Measurements from ENCODE around the gene DKK1.

The DKK1 gene, protein sequence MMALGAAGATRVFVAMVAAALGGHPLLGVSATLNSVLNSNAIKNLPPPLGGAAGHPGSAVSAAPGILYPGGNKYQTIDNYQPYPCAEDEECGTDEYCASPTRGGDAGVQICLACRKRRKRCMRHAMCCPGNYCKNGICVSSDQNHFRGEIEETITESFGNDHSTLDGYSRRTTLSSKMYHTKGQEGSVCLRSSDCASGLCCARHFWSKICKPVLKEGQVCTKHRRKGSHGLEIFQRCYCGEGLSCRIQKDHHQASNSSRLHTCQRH

DNA sequence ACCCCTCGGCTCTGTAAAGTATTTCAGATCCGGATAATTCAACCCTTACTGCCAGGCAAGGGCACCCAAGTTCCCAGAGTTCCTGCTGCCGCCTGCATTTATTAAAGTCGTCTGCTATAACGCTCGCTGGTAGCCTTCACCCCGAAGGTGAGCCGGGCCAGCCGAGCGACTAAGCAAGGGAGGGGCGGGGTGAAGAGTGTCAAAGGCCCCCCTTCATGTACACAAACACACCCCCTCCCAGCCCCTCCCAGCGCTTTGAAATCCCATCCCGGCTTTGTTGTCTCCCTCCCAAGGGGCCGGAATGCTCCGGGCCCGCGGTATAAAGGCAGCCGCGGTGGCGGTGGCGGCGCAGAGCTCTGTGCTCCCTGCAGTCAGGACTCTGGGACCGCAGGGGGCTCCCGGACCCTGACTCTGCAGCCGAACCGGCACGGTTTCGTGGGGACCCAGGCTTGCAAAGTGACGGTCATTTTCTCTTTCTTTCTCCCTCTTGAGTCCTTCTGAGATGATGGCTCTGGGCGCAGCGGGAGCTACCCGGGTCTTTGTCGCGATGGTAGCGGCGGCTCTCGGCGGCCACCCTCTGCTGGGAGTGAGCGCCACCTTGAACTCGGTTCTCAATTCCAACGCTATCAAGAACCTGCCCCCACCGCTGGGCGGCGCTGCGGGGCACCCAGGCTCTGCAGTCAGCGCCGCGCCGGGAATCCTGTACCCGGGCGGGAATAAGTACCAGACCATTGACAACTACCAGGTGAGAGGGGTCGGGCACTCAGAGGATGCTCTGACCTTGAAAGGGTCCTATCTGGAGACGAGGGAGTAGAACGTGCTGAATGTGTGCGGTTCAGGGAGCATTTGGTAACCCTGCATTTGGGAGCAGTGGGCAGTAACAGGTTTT lies at the start of gene DKK1:
DKK1 (plus strand) TSS at position 349 of the 889 bp plus-strand sequence; CDS start at position 503, 154 bp downstream.
- DNase-seq: peak; percentile 17

DNA sequence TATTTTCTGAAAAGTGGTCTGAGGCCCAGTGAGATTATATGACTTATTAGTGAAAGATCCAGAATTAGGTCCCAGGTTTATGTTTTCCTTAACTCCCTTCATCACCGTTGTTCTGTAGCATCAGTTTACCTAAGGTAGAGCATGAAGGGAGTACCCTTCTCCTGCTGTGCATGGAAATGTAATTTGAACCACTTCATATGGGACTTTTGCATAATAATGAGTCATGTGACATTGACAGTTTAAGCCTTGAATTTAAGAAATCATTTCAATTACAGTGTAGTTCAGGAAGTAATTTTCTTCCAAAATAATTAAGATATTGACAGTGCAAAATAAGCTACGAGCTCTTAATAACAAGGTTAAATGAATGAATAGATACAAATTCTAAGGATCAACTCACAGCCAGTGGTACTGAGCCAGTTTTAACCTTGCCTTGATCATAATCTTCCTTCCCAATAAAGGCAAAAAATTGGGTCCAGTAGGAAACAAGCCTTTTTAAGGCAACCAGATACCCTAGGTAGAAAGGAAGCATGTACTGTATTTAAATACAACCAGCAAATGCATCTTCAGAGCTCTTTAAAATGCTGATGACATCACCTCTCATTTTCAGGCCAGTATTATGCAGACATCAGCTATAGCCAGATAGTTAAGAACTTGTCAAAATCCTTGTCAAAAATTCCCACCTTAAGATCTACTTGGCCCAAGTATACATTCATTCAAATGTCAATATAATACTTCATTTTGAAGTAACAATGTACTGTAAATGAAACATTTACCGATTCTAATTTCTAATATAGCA lies 48.8 kb upstream of the DKK1 start:
- no peak for DNase-seq

DNA sequence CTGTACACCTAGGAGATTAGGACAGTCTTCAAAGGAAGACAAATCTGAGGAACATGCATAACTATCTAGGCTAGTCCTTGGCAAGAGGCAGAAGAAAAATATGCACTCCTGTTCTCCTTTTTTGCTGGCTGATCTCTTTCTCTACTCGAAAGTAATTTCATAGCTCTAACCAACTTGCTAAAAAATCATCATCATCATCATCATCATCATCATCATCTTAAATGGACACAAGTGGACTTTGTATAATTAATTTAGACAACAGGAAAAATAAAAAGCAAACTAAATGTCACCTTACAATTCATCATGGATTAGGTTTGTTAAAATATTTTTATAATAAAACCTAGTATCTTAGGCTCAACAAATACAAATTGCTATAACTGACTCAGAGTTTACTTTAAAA lies 47.2 kb upstream of the DKK1 start:
- DNase-seq: no peak

DNA sequence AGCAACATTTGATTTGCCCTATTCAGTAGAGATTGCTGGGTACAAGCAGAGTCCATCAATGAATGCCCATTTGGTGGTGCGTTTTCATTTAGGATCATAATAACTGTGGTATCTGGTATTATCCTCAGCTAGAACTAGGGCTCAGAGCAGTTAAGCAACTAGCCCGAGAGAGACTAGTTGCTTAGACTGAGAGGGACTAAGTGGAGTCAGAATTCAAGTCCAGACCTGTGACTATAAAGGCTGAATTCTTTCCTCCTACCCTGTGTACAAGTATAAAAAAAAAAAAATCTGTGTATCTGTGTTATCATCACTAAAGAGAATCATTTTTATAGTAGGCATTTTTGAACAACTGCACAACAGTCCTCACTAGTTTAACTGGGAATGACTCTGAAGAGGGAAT lies 45.3 kb upstream of the DKK1 start:
- no peak for DNase-seq

DNA sequence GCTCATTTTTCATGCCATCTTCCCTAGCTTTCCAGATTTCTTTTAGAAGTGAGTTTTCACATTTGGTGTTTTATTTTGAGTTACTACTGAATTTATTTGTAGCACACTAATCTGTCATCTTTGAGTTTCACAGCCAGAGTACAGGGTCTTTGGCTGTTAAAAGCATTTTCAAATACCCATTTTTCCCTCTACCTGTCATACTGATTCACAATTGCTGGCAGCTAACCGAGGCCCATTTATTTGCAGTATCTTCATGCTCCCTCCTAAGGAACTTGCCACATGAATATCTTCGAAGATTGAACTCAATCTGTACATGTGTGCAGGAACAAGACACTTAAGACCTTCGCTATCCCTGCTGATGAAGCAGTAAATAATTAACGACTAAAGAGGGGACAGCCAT lies 44.8 kb upstream of the DKK1 start:
- DNase-seq: no peak

DNA sequence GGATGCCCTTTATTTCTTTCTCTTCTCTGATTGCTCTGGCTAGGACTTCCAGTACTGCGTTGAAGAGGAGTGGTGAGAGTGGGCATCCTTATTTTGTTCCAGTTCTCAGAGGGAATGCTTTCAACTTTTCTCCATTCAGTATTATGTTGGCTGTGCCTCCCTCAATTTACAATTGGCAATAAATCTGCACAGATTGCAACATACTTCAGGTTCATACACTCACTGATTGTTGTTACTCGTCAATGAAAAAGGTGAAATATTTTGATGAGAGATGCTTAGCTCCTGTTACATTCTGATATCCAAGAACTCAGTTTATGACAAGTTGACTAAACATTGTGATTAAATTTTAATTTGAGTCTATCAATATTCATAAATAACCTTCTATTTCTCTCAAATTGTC lies 37.9 kb upstream of the DKK1 start:
- no peak for DNase-seq

DNA sequence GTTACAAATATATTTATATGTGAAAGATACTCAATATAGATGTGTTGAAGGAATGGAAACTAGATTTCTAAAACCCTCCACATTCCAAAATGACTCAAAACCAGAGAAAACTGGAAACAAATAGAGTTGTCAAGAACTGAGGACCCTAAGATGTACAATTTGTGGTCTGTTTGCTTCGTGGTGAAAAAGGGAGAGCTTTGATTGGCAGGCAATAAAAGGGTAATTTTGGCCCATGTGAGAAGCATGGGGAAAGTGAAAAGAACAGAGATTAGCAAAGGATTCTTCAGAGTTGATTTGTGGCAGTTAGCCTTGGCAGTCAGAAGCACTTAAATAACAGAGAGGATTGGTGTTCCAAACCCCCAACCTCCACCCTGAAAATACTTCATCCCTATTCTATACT lies 37.1 kb upstream of the DKK1 start:
- DNase-seq: no peak

DNA sequence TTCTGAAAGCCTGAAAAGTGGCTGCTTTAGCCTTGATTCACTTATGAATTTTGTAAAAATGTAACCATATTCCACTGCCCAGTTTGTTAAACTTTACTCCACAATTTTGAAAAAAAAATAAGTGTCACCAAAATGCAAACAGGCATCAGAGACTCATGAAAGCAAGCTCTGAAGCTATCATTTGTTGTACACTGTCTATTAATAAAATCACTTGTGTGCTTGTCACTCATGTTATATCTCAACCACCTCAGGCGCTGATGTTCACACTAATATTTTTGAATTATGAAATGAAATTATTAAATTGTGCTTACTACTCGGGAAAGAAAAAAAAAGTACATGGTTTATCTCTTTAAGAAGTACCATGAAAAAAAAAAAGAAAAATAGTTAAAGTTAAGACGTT lies 34.5 kb upstream of the DKK1 start:
- no peak for DNase-seq

DNA sequence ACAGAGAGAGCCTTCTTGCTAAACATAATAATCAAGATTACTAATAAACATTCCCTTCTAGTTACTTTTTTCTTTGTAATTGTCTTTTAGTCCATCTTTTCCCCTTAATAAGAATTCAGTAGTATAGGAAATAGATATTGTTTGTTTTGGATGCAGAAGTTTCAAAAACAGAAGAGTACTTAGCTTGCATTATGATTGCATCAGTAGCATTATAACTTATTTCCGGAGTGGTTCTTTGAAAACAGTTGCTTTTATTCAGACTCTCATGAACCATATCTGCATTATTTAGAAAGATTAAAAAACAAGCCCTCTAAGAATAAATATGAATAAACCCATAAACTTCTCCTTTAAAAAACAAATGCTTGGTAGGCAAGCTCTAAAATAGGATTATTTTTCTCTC lies 34.0 kb upstream of the DKK1 start:
- DNase-seq: no peak

DNA sequence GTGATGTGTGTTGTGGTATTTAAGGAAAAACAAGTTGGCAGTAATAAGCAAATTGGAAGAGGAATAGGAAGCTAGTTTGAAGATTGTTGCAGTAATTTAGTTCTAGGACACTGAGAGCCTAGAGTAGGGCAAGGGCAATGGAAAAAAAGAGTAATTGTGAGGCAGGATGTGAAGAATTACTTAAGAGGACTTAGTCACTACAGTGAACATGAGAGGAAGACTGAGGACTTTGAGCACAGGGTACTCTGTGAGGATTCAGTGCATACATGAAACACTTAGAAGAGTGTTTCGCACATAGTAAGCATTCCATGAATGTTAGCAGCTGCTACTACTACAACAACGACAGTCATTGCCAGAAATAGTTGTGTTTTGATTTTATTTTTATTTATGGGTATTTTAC lies 30.9 kb upstream of the DKK1 start:
- DNase-seq: no peak

DNA sequence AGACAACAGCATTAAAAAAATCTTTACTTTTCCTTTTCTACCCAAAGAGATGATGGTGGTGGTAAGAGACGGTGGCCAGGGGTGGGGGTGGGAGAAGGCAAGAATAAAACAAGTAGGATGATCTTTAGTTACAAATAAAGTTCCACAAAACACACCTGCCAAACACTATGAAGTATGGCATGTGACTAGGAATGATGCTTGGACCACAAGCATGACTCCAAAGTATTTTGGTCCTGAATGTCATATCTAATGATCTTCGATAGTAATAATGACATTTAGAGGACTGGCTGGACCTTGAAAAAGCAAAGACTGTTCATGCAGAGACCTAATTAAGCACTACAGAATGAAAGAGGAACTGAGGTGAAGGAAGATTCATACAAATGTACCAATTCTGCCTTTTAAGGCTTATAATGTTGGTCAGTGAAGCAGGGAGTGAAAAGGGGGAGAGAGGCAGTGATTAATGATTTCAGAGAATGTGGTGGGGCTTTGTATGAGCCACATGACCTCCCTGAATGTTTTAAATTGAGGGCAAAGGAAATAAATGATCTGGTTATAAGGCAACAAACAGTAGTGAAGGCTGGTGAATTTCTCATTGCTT lies 29.6 kb upstream of the DKK1 start:
- no peak for DNase-seq

DNA sequence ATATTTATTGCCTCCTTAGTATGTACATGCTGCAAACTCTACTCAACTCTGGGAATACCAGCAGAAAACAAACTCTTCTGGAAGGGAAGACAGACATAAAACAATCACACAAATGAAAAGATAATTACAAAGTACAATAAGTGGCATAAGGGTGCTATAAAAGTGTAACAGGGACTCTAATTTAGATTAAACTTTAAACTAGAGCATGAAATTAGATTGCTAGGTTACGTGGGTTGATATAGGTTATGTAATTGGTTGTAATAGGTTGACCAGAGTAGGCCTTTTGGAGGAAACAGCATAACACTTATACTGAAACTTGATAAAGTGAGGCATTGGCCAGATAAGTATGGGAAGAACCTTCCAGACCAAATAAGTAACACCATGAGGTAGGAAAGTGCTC lies 26.2 kb upstream of the DKK1 start:
- DNase-seq: no peak

DNA sequence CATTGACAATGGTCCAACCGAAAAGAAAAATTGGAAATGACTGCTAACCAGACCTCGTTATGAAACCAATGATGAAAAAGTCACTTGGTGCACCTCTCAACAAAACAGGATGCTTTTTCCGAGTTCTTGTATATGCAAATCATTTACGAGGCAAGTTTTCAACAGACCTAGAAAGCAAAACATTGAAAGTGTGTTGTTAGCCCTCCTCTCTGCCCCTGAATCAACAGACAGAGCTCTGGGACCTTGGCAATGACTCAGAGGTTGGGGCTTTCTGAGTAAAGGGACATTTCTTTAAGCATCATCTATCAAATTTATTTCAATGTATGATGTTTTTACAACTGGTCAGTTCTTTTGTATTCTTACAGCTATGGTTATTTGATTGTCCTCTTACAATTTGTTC lies 16.3 kb upstream of the DKK1 start:
- DNase-seq: no peak

DNA sequence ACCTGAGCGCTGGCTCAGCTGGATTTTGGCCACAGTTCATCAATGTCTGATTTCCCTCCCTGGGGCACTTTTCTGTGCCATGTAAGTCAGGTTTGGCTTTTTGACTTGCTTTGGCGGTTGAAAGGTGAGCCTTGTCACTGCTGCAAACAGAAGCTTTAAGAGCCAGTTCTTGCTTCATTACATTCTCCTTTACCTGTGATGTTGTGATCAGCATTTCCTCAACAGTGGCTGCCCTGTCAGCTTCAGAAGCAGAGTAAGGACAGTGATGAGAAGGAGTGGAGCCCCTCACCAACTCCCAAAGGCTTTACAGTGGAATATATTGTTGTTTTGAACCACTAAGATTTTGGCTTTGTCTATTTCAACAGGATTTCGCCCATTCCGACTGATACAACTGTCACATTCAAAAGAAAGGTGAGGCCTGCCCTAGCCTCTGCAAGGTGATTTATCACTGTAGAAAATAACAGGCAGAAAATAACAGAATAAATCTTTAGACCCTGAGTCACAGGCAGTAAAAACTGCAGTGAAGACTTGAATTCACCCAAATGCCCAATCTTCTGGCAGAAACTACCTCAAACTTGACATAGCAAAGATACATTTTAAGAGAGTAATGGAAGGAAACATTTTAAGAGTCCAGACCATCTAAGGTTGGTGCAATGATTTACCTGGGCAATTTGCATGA lies 13.3 kb upstream of the DKK1 start:
- DNase-seq: no peak

DNA sequence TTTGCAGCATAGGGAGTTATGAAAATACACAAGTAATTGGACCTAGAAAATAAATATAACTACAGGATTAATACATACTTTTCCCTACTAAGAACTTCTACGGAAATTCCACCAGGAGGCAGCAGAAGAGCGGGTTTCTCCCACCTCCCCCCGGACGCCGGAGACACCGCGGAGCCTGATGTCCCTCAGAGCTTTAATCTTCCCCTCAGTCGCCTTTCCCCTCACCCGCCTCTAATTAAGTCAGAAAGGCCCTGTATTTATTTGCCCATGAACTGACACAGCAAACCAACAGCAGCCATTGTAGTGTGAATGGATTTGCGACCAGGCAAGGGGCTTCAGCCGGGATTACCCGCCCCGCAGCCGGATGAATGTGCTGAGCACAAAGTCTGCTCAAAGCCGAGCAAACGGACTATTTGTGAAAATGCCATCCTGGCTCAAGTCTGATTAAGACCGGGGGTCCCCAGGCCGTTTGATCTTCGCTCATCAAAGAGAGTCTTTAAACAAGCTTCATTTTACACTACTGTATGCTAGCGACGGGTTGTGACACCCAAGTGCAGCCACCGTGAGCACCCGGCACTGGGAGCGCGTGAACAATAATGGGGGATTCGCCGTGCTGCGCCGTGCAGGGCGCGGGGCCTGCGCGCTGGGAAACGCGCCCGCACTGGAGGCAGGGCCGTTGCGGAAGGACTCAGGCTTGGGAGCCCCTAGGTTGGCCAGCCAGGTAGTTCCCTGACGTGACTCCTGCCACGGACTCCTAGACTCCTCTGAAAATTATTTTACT lies 5.6 kb upstream of the DKK1 start:
- peak; percentile 11 for DNase-seq

DNA sequence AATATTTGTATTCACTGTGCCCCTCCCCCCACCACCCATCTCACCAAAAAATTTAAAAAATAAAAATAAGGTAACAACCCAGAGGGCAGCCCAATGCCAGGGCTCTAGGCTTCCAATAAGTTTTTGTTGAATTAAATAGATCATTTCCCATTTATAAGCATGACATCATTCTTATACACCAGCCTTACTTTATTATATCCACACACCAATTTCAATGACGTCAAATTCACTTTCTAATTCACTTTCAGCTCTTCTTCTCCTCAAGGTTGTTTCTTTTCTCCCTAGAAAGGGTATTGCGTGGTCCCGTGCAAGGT lies 1.2 kb upstream of the DKK1 start:
- no peak for DNase-seq

DNA sequence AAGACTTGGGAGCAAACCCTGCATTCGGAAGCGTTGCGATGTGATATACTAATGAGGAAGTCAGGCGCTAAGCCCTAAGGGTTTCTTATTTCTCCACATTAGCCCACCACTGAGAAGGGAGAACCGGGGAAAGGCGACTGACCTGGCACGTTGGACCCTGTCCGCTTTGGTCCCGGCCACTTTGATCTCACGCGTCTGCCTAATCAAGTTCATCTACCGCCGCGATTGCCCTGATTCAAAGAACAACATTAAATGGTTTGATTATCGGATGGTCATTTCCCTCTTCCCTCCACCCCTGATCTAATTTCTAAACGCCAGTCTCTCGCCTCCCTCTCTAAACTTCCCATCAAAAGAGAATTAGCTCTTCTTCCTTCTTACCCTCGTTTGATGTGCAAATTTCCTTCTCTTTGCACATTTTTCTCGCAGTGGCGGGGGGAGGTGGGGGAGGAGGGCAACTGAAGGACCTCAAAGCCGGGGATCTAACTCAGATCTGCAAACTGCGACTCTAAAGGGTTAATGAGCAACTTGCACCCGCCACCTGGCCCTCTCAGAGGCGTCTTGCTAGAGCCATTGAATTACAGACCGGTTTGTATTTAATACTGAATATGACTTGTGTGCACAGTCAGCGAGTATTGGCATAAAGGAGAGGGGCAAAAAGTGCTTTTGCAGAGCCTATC lies 687 bp upstream of the DKK1 start:
- DNase-seq: no peak

DNA sequence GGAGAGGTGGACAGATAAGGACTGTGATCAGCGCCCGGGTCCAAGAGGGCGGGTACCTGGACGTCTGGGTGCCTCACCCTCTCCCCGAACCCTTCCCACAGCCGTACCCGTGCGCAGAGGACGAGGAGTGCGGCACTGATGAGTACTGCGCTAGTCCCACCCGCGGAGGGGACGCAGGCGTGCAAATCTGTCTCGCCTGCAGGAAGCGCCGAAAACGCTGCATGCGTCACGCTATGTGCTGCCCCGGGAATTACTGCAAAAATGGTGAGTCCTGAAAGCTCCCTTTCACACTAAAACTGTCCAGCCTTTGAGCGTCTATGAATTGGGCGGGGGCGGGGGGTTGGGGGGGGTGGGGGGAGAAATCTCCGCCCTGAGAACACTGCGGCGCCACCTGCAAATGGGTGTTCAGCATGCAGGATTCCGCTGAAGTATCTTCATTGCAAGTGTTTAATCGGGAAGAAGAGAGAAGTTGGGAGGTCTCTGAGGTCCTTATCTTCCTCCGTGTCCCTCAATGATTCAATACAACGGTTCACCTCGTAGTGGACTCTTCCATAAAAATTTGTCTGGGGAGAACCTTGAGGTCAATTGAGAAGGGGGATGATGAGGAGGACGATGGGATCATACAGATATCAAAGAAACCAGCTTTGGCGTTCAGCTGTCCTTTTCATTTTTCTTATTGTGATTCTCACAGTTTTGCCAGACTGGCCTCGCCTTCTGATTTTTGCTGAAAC lies 906 bp downstream of the DKK1 start:
- no peak for DNase-seq

DNA sequence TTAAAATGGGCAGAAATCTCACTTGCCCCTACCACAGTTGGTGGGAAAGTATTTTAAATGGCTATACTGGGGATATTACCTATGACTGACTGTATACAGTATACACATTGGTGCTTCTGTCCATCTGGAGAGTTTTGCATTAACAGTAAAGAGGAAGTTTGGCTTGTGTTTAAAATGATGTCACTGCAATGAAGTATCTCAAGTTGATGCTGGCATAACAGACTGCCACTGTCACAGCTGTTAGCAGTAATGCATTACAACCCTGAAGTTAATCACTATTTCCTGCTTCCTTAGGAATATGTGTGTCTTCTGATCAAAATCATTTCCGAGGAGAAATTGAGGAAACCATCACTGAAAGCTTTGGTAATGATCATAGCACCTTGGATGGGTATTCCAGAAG lies 1.9 kb downstream of the DKK1 start:
- no peak for DNase-seq

DNA sequence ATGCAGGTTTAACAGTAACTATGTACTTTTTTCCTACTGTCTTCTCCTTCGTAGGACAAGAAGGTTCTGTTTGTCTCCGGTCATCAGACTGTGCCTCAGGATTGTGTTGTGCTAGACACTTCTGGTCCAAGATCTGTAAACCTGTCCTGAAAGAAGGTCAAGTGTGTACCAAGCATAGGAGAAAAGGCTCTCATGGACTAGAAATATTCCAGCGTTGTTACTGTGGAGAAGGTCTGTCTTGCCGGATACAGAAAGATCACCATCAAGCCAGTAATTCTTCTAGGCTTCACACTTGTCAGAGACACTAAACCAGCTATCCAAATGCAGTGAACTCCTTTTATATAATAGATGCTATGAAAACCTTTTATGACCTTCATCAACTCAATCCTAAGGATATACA lies 2.4 kb downstream of the DKK1 start:
- DNase-seq: no peak
